ELR (cell line): Measurements from ENCODE around the gene NEO1.
A peak's percentile ranks its signal among the peaks of the same experiment; 100 is the strongest.

ENCODE experiments used
- DNase-seq: peaks from one replicate; pipeline ENCODE4 v3.0.0-alpha.2; 2015; ENCODE audit warnings: low read depth

NEO1 gene

GRCh38 chr15:73051807-73052652, at the start of gene NEO1:
Gene NEO1 (plus strand): TSS chr15:73052463. CDS start chr15:73052676, 213 bp downstream.
- DNase-seq, result peak; percentile 64

GRCh38 chr15:73004462-73004861, 47.8 kb upstream of the NEO1 start:
- no peak for DNase-seq

DNA sequence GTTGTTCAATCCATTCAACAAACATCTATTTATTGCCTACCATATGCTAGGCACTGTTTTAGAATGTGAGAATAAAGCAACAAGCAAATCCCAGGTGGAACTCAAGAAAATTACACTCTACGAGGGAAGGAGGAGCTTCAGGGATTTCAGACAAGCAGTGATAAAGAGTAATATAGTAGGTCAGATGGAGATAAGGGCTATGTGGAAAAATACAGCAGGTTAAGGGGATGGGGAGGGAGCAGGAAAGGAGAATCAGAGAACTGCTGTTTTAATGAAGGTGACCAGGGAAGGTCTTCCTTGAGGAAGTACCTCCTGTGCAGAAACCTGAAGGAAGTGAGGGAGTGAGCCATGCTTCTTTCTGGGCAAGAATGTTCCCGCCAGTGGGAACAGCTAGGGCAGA, 47.2 kb upstream of the NEO1 start:
- DNase-seq, result no peak

DNA sequence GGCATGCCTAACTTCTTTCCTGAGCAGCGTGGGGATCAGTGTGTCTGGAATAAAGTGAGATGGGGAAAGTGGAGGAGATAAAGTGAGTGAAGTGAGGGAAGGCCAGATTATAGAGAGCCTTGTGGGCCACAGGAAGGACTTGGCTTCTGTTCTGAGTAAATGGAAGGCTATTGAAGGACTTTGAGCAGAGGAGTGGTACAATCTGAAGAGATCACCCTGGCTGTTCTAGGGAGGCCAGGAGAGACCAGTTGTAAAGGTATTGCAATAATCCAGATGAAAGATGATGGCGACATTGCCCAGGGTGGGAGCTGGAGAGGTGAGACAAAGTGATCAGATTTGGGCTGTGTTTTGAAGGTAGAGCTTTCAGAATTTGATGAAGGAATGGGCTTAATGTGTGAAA, 46.8 kb upstream of the NEO1 start:
- no peak for DNase-seq

- no peak for DNase-seq
Measured at GRCh38 chr15:73006523-73006922, 45.7 kb upstream of the NEO1 start.

GRCh38 chr15:73009066-73010056, 42.9 kb upstream of the NEO1 start:
- DNase-seq, result no peak

DNA sequence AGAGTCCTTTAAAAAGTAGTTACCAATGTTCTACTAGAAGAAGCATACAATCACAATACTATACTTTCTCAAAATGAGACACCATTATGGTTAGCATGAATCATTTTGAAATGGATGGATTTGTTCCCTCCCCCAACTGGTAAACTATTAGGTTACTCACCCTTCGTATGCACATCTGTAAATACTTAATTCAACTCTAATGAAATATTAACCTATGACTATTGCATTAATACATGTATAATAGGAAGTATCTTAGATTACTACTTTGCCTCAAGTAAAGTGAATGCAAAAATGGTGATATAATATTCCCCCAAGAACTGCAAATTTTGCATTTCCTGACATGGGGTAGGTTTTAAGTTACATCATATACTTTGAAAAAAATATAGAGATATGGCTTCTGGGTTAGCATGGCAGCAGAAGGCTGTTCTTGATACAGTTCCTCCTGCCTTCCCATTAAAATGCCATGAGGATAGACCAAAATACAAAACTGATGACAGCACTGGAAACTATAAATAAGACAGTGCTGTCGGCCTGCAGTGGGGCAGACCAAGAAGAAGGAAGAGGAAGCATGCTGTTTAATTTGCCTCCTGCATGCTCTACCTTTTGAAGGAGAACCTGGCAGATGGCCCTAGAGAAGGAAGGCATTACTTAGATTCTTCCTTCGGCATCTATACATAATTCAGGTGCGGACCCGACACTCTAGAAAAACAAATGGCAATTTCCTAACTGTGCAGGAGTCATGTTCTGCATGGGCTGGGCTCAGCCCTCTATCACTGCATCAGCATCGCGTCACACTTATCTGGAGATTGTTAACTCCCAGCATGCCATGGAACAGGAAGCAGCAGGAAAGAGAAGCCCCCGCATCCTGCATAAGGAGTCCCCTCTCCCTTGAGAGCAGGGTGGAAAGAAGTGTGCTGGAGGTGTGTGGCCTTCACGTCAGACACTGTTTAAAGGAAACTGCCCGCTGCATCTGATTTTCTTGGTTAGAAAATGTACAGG, 41.8 kb upstream of the NEO1 start:
- DNase-seq, result no peak

- no peak for DNase-seq
Measured at GRCh38 chr15:73014904-73015303, 37.4 kb upstream of the NEO1 start.

- no peak for DNase-seq
Measured at GRCh38 chr15:73015493-73015892, 36.8 kb upstream of the NEO1 start.

- DNase-seq, result no peak
Measured at GRCh38 chr15:73017987-73018386, 34.3 kb upstream of the NEO1 start.

- DNase-seq, result no peak
Measured at GRCh38 chr15:73019154-73019553, 33.1 kb upstream of the NEO1 start.

DNA sequence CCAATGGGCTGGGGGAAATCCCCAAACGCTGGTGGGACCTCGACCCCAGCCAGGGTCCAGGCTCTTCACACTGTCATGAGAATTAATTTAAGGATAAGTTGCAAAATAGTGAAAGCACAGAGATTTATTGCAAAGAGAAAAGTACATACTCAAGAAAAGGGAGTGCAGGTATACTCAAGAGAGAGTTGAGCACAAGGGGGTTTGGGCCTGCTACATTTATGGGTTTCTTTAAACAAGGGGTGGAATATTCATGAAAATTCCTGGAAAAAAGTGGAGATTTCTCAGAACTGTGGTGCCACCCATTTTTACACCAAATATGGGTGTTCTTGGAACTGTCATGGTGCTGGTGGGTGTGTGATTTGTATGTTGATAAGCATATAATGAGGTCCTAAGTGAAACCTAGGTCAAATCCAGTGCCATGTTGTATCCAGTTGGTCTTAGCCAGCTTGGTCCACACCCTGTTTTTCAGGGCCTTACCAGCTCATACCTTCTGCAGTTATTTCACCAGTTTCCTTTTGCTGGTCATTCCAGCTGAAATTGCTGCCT, 32.6 kb upstream of the NEO1 start:
- no peak for DNase-seq

GRCh38 chr15:73021139-73021621, 31.1 kb upstream of the NEO1 start:
- DNase-seq, result no peak

DNA sequence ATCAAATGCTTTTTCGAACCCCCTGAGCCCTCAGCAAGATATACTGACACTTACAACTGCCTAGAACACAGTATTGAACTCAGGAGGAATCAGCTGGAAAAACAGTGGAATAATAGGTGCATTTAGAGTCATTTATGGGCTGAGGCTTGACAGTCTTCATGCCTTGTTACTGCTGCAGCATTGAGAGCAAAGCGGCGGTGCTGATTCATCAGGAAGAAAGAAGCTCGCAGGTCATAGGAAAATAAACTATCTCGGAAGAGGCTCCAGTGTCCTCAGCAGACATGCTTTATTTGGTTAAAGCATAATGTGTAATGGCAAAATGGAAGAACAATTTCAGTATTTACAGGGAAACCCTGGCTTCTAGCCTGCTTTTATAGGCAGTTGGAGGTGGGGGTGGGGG, 30.1 kb upstream of the NEO1 start:
- DNase-seq, result no peak

GRCh38 chr15:73023071-73023470, 29.2 kb upstream of the NEO1 start:
- DNase-seq, result no peak

DNA sequence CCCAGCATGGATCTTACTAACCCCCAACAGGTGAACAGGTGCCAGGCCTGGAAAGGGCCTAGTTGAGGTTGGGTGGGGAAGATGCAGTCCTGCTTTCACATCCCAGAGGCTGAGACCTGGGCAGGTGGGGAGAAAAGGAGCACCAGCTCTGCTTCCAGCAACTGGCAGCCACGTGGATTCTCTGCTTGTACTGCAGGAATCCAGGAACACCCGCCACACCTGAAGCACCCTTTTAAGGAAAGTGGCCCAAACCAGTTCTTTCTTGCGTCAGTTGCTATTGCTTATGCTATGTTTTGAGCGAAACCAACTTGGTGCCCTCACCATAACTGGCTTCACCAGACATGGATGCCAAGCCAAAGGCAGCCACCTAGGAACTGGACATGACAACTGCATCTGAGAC, 28.1 kb upstream of the NEO1 start:
- no peak for DNase-seq

GRCh38 chr15:73026511-73027054, 25.7 kb upstream of the NEO1 start:
- DNase-seq, result no peak

DNA sequence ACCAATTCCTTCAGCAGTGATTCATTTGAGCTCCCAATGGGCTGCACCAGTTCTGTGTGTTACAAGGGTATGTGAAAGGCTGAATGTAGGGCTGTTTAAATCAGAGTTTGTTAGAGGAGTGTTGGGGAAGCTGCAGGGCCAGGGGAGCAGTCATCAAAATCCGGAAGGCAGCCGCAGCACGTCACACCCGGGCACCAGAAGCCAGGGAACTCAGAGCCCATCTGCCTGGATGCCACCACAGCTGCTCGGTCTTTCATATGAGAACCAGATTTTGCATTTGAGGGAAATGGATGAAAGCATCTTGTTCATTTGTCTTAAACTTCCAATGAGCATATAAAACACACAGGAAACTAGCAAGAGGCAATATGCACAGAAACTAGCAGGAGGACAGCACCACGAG, 24.2 kb upstream of the NEO1 start:
- DNase-seq, result no peak

DNA sequence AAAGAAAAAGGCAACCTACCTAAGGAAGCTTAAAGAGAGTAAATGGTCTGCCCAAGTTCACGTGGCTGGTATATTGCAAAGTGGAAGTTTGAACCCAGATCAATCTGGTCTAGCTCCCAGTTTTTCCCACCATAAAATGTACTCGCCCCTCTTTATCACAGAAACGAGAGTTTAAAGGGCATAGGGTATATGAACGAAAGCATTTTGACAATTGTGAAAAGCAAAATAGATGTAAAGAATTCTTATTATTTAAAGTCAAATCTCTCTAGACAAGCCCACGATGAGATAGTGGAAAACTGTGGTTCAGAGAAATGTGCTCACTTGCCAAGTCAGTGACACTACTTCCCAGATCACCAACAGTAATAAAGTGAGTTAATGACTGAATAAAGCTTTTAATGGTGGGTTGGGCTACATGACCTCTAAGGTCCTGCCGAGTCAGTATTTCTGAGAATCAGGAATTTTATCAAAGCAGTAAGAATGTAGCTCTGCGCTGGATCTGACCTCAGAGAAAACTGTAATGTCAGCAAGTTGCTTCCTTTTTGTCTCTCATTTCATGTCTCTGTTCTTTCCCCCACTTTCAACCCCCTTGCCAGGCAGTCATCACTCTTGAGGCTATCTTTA, 23.3 kb upstream of the NEO1 start:
- DNase-seq, result no peak

- DNase-seq, result no peak
Measured at GRCh38 chr15:73030122-73030679, 22.1 kb upstream of the NEO1 start.
